Left lobe of liver (tissue), 2 donors: ENCODE measurements around the gene ZNF638. TPM values are rescaled to one million over a fixed set of nuclear protein-coding genes. Genes with fewer than 3 reads are reported as not detected.
"Not testable (repeated sequence)": the region's sequence is repeated elsewhere in the genome, so short reads cannot be mapped to it uniquely, and the experiment has no call there.

Source experiments
- ATAC-seq: fragments of 200-7000 bp; cut with Tn5 transposase; one replicate; pipeline ENCODE4 v1.9.1; 2020; ENCODE audit warnings: mild to moderate bottlenecking, moderate library complexity
- DNase-seq: peaks from one replicate; pipeline ENCODE4 v3.0.0-alpha.2; 2020; ENCODE audit warnings: low spot score
- total RNA-seq: library from RNA; stranded (reverse); gene quantifications from one replicate; pipeline ENCODE4 v1.2.1, GENCODE V29; 2021
- donor health status: DM: no; HTN: no; CAD: no; lungs with moderate emphysema.
- donor health status: DM: no; HTN: yes; CAD: no.

Gene ZNF638
- total RNA-seq, 1 donor from 2014 or later: 61.9 TPM

DNA sequence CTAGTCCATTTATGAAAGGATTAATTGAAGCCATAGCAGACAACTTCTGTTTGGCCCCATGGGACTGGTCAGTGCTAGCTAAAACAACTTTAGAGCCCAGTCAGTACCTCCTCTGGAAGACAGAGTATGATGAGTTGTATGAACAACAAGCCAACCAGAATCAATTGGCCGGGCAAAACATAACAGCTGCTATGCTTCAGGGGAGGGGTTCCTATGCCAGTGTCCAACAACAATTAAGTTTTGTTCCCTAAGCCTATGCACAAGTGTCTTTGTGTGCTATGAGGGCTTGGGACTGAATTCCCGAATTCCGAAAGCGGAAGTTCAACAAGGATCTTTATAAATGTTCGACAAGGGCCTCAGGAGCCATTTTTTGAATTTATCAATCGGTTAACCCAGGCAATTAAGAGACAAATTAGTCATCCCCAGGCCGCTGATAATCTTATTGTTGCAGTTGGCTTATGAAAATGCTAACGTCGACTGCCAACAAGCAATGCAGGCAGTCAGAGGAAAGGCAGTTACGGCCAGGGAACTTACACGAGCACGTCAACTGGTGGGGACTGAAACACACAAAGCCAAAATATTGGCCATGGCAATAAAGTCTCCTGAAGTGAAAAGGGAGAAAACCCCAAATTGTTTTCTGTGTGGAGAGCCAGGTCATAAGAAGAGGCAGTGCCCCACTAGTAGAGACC is 57.9 kb downstream of the ZNF638 start:
- no peak for DNase-seq
- no peak for ATAC-seq

DNA sequence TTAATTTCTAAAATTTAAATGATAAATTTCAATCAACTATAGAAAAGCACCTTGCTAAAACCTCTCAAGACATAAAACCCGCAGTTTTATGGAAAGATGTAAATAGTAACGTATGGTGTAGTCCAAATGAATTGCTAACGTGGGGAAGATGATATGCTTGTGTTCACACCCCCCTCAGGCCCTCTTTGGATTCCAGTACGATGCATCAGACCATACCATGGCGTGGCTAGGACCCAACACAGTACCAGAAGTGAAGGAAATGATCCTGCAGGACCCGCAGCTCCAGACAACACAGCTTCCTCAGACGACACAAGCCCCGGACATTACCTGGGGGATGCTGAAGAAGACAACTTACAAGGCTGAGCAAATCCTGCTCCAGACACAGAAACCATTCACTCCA is 61.6 kb downstream of the ZNF638 start:
- no peak for ATAC-seq
- no peak for DNase-seq

DNA sequence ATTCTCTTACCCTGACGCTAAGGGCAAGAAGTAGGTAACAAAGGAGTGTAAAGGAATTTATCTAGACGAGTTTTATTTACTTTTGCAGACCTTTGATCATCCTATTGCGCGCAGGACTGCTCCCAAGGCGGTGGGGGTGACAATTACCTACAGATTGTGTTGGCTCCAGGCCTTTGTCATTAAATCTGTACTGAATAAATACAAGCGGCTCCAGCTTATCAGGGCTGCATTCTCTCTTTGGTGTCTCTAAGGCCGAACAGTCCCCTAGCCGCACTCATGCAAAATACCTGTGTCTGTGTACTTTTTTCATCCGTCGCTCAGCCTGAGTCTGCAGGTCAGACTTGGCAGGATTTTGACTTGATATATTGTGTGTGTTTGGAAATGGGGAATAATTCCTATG is 63.9 kb downstream of the ZNF638 start:
- ATAC-seq: no peak
- DNase-seq: no peak

DNA sequence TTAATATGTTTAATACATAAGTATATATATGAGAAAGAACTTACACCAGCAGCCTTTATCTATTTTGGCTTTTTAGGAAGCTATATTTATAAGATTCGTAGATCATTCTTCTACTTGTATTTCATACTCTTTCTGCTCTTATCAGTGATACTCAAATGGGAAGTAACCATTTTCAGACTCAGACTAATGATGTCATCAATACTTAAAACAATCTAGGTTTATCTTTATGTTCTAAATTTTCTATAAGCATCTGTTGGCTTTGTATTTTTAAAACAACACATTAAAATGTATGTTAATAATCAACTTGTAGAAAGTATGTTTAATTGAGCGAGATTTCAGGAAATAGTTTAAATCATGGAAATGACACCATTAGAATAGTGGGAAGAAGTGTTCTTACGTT is 70.8 kb downstream of the ZNF638 start:
- ATAC-seq (no peak), DNase-seq (no peak)

DNA sequence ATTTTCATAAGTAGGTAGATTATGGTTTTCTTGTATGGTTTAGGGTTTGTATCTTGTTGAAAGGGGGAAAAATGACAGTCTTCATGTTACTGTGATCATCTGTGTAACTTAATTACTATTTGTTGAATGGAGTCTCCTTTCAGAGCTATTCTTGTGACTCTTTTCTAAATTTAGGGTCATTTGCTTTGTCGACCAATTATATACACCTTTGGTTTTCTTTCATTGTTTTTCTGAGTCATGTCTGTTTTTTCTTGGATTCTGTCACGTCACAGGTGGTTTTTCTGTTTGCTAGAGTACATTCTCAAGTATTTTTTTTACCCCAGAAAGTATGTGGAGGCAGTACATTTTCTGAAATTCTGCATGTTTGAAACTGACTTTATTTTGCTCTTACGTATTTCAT is 78.0 kb downstream of the ZNF638 start:
- no peak for DNase-seq

DNA sequence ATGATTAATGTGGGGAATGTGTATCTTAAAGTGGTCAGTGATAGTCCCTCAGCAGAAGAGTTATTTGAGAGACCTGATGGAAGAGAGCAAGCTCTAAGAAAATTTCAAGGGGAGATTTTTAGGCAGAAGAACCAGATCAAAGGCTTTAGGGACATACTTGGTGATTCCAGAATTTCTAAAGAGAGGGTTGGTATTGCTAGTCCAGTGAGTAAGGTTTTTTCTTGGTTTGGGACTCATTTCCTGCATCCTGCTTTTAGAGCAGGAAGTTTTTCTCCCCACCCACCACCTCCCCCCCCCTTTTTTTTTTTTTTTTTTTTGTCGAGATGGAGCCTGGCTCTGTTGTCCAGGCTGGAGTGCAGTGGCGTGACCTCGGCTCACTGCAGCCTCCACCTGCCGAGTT is 79.1 kb downstream of the ZNF638 start:
- DNase-seq (no peak), ATAC-seq (no peak)

More for the DNA sequence above, 78.0 kb downstream of the ZNF638 start:
- ATAC-seq: no peak

DNA sequence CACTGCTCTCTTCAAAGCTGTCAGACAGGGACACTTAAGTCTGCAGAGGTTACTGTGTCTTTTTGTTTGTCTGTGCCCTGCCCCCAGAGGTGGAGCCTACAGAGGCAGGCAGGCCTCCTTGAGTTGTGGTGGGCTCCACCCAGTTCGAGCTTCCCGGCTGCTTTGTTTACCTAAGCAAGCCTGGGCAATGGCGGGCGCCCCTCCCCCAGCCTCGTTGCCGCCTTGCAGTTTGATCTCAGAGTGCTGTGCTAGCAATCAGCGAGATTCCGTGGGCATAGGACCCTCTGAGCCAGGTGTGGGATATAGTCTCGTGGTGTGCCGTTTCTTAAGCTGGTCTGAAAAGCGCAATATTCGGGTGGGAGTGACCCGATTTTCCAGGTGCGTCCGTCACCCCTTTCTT is 85.3 kb downstream of the ZNF638 start:
- not testable (repeated sequence) for DNase-seq, ATAC-seq

DNA sequence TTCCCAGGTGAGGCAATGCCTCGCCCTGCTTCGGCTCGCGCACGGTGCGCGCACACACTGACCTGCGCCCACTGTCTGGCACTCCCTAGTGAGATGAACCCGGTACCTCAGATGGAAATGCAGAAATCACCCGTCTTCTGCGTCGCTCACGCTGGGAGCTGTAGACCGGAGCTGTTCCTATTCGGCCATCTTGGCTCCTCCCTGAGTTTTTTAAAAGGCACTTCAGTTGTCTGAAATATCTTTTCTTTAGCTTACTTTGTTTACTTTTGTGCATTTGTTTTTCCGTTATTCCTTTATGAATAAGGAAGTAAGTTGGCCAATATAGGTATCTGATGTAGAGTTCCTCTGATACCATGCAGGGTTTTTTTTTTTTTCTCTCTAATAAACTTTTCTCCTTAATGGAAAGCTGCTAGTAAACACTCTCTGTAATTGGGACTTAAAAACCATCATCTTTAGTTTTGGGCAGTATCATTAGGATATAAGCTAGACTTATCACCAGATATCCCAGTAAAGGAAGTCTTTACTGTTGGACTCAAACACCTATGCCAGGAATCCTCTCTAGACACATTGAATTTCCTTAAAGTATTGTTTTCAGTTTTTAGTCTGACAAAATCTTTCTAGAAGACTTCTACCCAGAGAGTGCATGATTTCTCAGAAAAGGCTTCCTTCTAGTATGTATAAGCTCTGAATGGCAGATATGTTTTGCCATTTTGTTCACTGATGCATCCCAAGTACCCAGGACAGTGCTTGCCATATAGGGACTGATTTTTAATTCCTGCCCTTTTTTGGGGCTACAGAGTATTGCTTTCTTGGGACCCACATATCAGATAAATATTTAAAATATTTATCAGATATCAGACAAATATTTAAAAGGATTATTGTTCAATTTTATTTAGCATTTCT is 86.0 kb downstream of the ZNF638 start:
- ATAC-seq (peak; percentile 18), DNase-seq (no peak)

DNA sequence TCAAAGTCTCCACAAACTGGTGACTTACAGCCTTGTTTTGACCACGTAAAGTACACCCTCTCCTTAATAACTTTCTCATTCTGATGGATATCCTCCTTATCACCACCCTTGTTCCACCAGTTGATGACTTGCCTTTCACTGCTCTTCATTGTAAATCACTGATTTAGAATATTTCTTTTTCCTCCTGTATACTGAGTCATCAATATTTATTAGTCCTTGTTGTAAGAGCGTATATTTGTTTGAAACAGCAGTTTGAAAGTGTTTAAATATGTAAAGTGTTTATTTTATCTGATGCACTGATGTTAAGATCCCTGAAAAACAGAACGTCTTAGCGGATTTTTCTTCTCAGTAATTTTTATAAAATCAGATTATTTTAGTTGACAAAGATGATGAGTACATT is 87.6 kb downstream of the ZNF638 start:
- ATAC-seq: peak; percentile 21

DNA sequence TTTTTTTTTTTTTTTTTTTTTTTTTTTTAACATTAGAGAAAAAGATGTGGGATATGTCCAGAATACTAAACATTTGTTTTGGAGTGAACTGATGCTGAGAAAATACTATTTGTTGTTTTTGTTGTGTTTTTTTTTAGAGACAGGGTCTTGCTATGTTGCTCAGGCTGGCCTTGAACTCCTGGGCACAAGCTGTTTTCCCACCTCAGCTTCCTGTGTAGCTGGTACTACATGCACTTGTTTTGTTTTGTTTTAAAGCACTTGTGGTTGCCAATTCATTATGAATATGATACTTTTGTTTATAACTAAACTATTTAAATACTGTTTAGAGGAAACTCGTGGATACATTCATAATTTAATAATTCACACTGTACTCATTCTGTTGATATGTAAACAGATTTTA is 88.4 kb downstream of the ZNF638 start:
- DNase-seq (no peak), ATAC-seq (no peak)

More for the DNA sequence above, 87.6 kb downstream of the ZNF638 start:
- no peak for DNase-seq

DNA sequence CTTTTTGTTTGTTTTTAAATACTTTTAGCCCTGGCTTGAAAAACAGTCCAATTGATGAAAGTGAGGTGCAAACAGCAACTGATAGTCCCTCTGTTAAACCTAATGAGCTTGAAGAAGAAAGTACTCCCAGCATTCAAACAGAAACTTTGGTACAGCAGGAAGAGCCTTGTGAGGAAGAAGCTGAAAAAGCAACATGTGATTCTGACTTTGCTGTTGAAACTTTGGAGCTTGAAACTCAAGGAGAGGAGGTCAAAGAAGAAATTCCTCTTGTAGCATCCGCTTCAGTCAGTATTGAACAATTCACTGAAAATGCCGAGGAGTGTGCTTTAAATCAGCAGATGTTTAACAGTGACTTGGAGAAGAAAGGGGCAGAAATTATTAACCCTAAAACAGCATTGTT is 91.2 kb downstream of the ZNF638 start:
- peak; percentile 20 for ATAC-seq
- DNase-seq: no peak

DNA sequence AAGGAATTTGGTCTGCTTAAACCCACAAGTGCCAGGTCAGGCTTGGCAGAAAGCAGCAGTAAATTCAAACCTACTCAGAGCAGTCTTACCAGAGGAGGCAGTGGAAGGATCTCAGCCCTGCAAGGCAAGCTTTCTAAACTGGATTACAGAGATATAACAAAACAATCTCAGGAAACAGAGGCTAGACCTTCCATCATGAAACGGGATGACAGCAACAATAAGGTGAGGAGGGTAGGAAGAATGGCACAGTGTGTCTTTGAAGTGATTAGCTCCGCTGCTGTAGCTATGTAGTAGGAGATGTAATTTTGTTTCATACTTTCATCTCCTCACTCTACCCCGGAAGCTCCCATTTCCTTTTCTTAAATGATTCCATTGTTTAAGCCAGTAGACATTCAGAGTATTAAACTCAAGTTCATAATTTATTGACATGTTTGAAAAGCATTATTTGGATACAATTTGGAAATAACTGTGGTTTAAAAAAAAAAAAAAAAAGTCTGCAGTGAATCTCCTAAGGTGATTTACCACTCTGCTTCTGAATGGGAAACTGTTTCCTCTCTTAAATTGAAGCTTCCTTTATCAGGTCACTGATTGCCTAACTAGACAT is 92.3 kb downstream of the ZNF638 start:
- ATAC-seq: peak; percentile 20
- DNase-seq: no peak

DNA sequence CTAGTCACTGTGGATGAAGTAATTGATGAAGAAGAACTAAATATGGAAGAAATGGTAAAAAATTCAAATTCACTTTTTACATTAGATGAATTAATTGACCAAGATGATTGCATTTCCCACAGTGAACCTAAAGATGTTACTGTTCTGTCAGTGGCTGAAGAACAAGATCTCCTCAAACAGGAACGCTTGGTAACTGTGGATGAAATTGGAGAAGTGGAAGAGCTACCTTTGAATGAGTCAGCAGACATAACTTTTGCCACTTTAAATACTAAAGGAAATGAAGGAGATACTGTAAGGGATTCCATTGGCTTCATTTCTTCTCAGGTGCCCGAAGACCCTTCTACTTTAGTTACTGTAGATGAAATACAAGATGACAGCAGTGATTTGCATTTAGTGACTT is 95.1 kb downstream of the ZNF638 start:
- no peak for DNase-seq
- ATAC-seq: no peak

DNA sequence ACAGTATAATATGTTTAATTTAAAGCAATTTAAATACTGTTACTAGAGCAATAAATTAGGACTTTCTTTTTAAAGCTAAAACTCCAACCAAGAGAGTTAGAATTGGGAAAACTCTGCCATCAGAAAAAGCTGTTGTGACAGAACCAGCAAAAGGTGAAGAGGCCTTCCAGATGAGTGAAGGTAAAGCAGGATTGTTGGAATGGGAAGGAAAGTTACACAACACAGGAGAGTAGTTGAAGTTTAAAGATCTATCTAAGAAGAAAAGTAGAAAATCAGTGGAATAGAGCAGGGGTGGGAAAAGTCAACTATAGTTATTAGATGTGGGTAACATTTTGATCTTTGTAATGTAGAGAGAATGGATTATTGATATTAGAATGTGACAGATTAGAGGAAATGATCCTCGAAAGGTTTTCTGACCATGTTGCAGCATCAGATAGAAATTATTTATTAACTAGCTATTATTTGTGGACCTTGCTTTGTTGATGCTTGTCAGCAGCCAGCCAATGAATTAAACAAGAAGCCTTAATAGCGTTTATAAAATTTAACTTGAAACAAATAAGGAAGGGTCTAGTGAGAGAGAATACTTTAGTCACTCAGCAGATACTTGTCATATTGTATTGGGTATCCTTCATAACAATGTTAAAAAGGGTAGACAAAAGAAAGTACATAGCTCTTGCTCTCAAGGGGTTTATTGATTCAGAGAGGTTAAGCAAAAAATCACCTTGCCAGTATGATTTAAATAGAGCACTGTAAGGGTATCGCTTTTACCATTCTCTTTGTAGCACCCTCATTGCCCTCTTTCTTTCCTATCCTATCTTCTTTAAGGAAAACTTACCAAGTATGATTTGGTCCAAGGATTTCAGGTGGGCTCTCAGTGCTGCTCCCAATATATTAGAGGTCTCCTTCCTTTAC is 97.1 kb downstream of the ZNF638 start:
- peak; percentile 85 for ATAC-seq
- DNase-seq: no peak

DNA sequence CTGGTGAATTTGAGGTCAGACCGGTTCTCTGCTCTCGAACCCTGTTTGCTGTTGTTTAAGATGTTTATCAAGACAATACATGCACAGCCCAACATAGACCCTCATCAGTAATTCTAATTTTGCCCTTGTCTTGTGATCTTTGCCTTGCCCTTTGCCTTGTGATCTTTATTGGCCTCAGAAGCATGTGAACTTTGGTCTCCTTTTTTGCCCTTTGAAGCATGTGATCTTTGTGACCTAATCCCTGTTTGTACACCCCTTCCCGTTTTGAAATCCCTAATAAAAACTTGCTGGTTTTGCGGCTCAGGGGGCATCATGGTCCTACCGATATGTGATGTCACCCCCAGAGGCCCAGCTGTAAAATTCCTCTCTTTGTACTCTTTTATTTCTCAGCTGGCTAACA is 113.6 kb downstream of the ZNF638 start:
- not testable (repeated sequence) for ATAC-seq, DNase-seq

DNA sequence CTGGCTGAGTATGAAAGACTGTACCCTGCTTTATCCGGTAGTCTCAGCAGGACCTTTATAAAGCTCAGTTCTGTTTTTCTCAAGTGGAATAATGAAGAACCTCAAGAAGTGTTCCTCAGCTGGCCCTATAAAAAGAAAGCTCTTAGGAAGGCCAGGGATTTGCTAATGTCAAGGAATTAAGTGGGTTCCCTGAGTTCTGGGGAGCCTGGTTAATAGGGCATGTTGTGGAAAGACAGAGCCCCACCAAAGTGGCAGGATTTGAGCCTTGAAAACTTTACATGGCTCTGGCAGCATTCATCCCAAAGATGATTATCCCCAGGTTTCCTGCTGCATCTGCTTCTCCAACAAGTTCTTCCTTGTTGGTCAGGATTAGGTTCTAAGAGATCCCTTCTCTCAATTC is 114.9 kb downstream of the ZNF638 start:
- ATAC-seq (no peak), DNase-seq (no peak)

DNA sequence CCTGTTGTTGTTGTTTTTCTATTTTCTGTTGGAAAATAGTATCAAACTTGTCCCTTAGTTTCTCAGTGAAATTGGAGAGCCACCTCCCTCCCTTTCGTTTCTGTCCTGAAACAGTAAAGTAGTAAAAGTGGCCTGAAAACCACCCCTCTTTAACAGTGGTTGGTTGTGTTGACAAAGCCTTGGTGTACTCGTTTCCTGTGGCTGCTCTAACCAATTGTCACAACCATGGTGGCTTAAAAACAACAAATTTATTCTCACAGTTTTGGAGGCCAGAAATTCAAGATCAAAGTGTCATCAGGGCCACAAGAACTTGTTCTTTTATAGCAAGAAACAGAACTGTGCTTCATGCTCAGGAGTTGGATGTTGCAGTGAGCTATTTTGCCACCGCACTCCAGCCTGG is 117.8 kb downstream of the ZNF638 start:
- DNase-seq: no peak
- no peak for ATAC-seq

DNA sequence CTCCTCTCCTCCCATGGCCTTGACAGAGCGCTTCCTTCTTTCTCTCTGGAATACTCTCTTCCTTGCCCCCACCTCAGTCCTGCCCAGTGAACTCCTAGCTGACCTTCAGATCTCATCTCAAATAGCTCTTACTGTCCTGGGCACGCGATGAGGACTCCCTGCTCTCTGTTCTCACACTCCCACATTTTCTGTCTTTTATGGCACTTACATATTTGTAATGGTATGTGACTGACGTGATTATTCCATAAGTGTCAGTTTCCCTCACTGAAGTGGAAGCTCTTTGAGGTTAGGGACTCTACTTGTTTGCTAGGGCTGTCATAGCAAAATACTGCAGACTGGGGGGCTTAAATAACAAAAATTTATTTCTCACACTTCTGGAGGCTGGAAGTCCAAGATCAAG is 120.1 kb downstream of the ZNF638 start:
- ATAC-seq (no peak), DNase-seq (no peak)

DNA sequence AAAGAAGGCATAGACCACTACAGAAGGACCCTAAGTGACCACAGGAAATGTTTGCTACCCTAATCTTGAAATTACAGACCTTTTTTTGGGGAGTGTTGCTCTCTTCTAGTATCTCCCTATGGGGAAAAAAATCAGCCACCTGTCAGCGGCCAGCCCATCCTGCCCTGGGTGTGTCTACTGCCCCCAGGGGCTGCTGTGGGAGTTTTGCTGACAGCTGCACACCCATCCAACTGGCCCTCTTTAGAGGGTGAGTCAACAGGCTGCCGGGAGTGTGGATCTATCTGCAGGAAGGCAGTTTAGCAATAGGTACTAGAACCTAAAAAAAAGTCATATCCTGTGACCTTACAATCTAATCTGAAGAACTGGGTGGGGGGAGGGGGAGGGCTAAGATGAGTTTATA is 121.0 kb downstream of the ZNF638 start:
- no peak for ATAC-seq

DNA sequence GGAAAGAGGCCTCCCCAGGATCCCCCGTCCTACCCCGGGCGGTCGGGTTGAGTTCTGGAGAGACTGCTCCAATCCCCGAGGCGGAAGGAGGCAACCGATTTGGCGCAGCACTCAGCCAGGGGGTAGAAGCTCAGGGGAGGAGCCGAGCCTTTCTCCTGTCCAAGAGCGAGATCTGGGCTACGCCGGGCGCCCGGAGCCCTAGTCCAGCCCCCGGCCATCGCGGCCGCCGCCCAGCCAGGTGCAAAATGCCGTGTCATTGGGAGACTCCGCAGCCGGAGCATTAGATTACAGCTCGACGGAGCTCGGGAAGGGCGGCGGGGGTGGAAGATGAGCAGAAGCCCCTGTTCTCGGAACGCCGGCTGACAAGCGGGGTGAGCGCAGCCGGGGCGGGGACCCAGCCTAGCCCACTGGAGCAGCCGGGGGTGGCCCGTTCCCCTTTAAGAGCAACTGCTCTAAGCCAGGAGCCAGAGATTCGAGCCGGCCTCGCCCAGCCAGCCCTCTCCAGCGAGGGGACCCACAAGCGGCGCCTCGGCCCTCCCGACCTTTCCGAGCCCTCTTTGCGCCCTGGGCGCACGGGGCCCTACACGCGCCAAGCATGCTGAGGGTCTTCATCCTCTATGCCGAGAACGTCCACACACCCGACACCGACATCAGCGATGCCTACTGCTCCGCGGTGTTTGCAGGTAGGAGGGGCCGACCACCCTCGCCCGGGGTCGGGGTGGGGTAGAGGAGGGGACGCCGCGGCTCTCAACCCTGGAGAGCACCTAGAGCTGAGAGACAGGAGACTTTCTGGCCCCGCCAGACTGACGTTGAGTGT is 122.0 kb downstream of the ZNF638 start, which contains the start of gene DYSF:
Gene DYSF (plus strand): TSS at position 158 of the 817 bp plus-strand sequence.
- peak; percentile 74 for ATAC-seq
- peak; percentile 87 for DNase-seq

More for the DNA sequence above, 121.0 kb downstream of the ZNF638 start:
- DNase-seq: no peak
